ENCODE data around the gene ATP5ME. TPM values are rescaled to one million over a fixed set of nuclear protein-coding genes. Genes with fewer than 3 reads are reported as not detected.

The ATP5ME gene
- total and polyA plus RNA-seq, 2 of the 13 experiments (the other 11 are each of a cell fraction or from before 2014, with no cell fraction given) = 305 to 753 TPM

GRCh38 chr4:627347-628125 lies 46.5 kb downstream of the ATP5ME start (continued):
- TF ChIP-seq NFIB (CRISPR knock-in tag; IDR thresholded peaks at IDR 0.05; ENCODE audit: borderline replicate concordance) = no peak

GRCh38 chr4:626201-627091 lies 47.6 kb downstream of the ATP5ME start:
- Histone ChIP-seq H3K4me3 (replicated peaks in 1 of 3; ENCODE audit: insufficient read depth in 1 of 3, low read depth in 2 of 3, low read length in 3 of 3) (no peak overlapping the region), H2AFZ (ENCODE audit: low read length) (no peak overlapping the region), H3K27ac (ENCODE audit: extremely low read length, insufficient read depth, low read length) (no peak overlapping the region), H3K9ac (ENCODE audit: insufficient read depth, low read depth, low read length) (no peak overlapping the region), H3K27me3 (ENCODE audit: control insufficient read depth in 1 of 2, insufficient read depth in 2 of 2, low read length in 2 of 2) (peaks cover 15 to 78% of the 10 kb centered on the region in 2 experiments; a peak in 4 of 5 replicates), H3K36me3 (replicated peaks in 1 of 2; ENCODE audit: control insufficient read depth in 1 of 2, insufficient read depth in 2 of 2, low read length in 2 of 2) (no peaks in the 10 kb centered on the region), H4K20me1 (ENCODE audit: insufficient read depth, low read length) (no peaks in the 10 kb centered on the region), H3K9me3 (ENCODE audit: low read length) (no peaks in the 10 kb centered on the region), H3K79me2 (ENCODE audit: insufficient read depth, low read length) (no peaks in the 10 kb centered on the region), H3K4me1 (ENCODE audit: insufficient read depth, low read length) (peaks cover 8% of the 10 kb centered on the region), H3K4me2 (ENCODE audit: low read depth, low read length) (no peak overlapping the region)
- ChIA-PET POLR2A (no interaction called here), CTCF (ENCODE audit: low intra/inter-chr PET ratio, low total read pairs) (no interaction called here)
- 36% methylated on average over 12 of the region's 20 CpGs for WGBS (ENCODE audit: low lambda C conversion rate)
- DNase-seq (ENCODE audit: low spot score) = no peak
- intact Hi-C loops (cut with micrococcal nuclease; ENCODE audit: unreplicated experiment) (no loop called here), in situ Hi-C loops (cut with HindIII; ENCODE audit: extremely low pct_ligation_motif_present, low pct_unique_long_range_greater_than_20kb) (no loop called here)
- ATAC-seq = no peak
- BruUV-seq (replicated peaks) = no TSS peak
- no peak for FAIRE-seq
- TF ChIP-seq MXI1 (IDR thresholded peaks at IDR 0.05; ENCODE audit: borderline replicate concordance, low read depth, low read length) (no peak), TCF7L2 (IDR thresholded peaks at IDR 0.05; ENCODE audit: low read depth, low read length) (no peak), GABPB1 (CRISPR knock-in tag; IDR thresholded peaks at IDR 0.05) (no peak), ONECUT2 (CRISPR knock-in tag; IDR thresholded peaks at IDR 0.05) (no peak), ZGPAT (CRISPR knock-in tag; IDR thresholded peaks at IDR 0.05) (no peak), TBX3 (IDR thresholded peaks at IDR 0.05; ENCODE audit: borderline replicate concordance) (no peak), ZBTB20 (CRISPR knock-in tag; IDR thresholded peaks at IDR 0.05; ENCODE audit: borderline replicate concordance, low read depth) (no peak), ZNF556 (CRISPR knock-in tag; IDR thresholded peaks at IDR 0.05; ENCODE audit: borderline replicate concordance) (no peak), RBFOX2 (IDR thresholded peaks at IDR 0.05; ENCODE audit: low read depth, low read length) (no peak), ZNF879 (CRISPR knock-in tag; IDR thresholded peaks at IDR 0.05) (no peak), TAF1 (CRISPR knock-in tag; IDR thresholded peaks at IDR 0.05) (no peak), ZNF710 (CRISPR knock-in tag; IDR thresholded peaks at IDR 0.05; ENCODE audit: borderline replicate concordance) (no peak), PHB2 (IDR thresholded peaks at IDR 0.05; ENCODE audit: partially characterized antibody) (no peak), PRDM4 (CRISPR knock-in tag; IDR thresholded peaks at IDR 0.05; ENCODE audit: borderline replicate concordance) (no peak)

All from HepG2 (cell line).